Activated CD4-positive, CD25-positive, alpha-beta regulatory T cell (primary cell): Measurements from ENCODE around the gene SELP.

Experiments
- DNase-seq, 4 experiments: peaks; one replicate each; lab custom pipeline; 2025; lab: John Stamatoyannopoulos, UW

Gene SELP

GRCh38 chr1:169576241-169576934 lies 53.5 kb downstream of the SELP start:
- no peak for DNase-seq

- no peak for DNase-seq
Measured at GRCh38 chr1:169574336-169574735, 55.6 kb downstream of the SELP start.

GRCh38 chr1:169572187-169572586 lies 57.7 kb downstream of the SELP start:
- no peak for DNase-seq

GRCh38 chr1:169571450-169571849 lies 58.5 kb downstream of the SELP start:
- no peak for DNase-seq

GRCh38 chr1:169570172-169570574 lies 59.8 kb downstream of the SELP start:
- no peak for DNase-seq

- DNase-seq: no peak
Measured at GRCh38 chr1:169568497-169568896, 61.4 kb downstream of the SELP start.

- no peak for DNase-seq
Measured at GRCh38 chr1:169565335-169566271, 64.3 kb downstream of the SELP start.

GRCh38 chr1:169563650-169564049 lies 66.3 kb downstream of the SELP start:
- no peak for DNase-seq

- DNase-seq: no peak
Measured at GRCh38 chr1:169563019-169563615, 66.8 kb downstream of the SELP start.

GRCh38 chr1:169561692-169562091 lies 68.2 kb downstream of the SELP start:
- DNase-seq: no peak

GRCh38 chr1:169557131-169557530 lies 72.8 kb downstream of the SELP start:
- no peak for DNase-seq

- no peak for DNase-seq
Measured at GRCh38 chr1:169550294-169550693, 79.6 kb downstream of the SELP start.

GRCh38 chr1:169548282-169548681 lies 81.6 kb downstream of the SELP start:
- DNase-seq: no peak

GRCh38 chr1:169546087-169546995 lies 83.6 kb downstream of the SELP start:
- DNase-seq: peak in 2 of 4 experiments; percentile 1 to 16

GRCh38 chr1:169545472-169545871 lies 84.5 kb downstream of the SELP start:
- no peak for DNase-seq

GRCh38 chr1:169538998-169539871 lies 90.7 kb downstream of the SELP start:
- DNase-seq: no peak
